T-helper 1 cell treated with Interleukin-12 subunit alpha and Interleukin-12 subunit beta and Interleukin-4 antibody, amounts not matched to agents 30 μg/mL and 1 μg/mL, for 36 hours (primary cell): Measurements from ENCODE around the gene CAPZB.

ENCODE experiments used
- H3K27ac Mint-ChIP-seq: one replicate; pipeline ENCODE4 v1.8.0; 2021; ENCODE audit warnings: mild to moderate bottlenecking, mixed read lengths
- H3K27me3 Mint-ChIP-seq: one replicate; pipeline ENCODE4 v1.8.0; 2021; ENCODE audit warnings: low read depth, mixed read lengths
- H3K36me3 Mint-ChIP-seq: one replicate; pipeline ENCODE4 v1.8.0; 2021; ENCODE audit warnings: low read depth, mixed read lengths
- H3K4me1 Mint-ChIP-seq: one replicate; pipeline ENCODE4 v1.8.0; 2021; ENCODE audit warnings: low read depth, mixed read lengths
- H3K4me3 Mint-ChIP-seq: one replicate; pipeline ENCODE4 v1.8.0; 2021; ENCODE audit warnings: mild to moderate bottlenecking, moderate library complexity, mixed read lengths
- H3K9me3 Mint-ChIP-seq: one replicate; pipeline ENCODE4 v1.8.0; 2021; ENCODE audit warnings: mixed read lengths

The CAPZB gene

DNA sequence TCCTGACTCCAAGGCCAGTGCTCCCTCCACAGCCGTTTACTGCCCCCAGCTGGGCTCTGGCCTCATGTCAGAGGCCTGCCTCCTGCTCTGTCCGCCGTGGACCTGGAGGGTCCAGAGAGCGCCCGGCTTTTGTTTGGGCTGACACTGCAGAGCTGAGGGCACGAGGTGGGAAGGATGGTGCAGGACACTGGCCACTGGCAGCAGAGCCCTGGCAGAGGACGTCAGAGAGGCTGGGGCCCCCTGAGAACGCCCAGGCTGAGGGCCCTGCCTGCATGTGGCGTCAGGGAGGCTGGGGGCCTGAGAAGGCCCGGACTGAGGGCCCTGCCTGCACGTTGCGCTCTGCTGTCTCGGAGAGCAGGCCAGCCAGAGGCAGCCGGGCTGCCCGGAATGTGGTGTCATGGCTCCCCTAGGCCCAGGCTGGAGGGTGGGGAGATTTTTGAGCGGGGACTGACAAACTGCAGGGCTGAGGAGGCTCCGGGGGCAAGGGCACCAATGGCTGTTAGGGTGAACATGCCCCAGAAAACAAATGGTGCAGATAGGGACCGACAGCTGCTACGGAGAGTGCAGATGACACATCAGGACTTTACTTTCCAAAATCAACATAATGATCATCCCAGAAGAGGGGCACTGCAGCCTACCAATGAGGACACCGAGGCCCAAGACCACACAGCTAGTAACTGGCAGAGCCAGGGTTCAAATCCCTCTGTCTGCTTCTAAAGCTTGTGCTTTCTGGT, 141.6 kb downstream of the CAPZB start:
- Mint-ChIP-seq H3K27me3 (no peaks in the 10 kb centered on the region), H3K9me3 (no peaks in the 10 kb centered on the region), H3K4me3 (no peak overlapping the region), H3K4me1 (peaks cover 2% of the 10 kb centered on the region), H3K36me3 (peaks cover 16% of the 10 kb centered on the region), H3K27ac (no peak overlapping the region)

DNA sequence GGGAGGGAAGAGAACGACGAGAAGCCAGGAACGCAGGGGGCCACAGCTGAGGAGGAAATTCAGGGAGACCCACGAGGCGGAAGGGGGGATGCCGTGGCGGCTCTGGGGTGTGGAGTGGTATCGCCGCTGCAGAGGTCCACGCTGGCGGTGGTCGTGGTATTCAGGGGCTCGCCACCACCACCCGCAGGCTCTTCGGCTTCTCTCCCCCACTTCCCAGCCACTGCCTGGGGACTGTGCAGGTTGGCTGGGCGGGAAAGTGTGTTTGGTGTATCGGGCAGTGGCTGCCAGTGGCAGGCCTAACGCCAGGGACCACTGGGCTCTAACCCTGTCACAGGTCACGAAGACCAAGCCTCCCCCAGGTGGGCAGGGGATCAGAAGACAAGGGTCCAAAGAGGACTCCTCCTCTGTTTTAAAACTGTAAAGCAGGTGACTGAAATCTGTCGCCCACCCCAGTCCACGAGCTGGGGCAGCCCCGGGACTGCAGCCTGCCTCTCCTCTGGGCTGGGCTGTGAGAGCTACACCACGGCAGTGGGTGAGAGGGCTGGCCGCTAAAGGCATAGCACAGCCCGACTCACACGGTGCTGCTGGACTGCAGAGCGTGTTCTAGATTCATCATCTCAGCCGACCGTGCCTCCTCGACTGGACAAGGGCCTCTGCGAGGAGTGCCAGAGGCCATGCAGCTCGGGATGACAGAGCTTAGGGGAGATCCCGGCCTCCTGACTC, 142.3 kb downstream of the CAPZB start:
- Mint-ChIP-seq H3K4me3 (no peak overlapping the region), H3K27ac (no peak overlapping the region), H3K36me3 (peaks cover 19% of the 10 kb centered on the region), H3K9me3 (no peaks in the 10 kb centered on the region), H3K4me1 (peaks cover 2% of the 10 kb centered on the region), H3K27me3 (no peaks in the 10 kb centered on the region)

DNA sequence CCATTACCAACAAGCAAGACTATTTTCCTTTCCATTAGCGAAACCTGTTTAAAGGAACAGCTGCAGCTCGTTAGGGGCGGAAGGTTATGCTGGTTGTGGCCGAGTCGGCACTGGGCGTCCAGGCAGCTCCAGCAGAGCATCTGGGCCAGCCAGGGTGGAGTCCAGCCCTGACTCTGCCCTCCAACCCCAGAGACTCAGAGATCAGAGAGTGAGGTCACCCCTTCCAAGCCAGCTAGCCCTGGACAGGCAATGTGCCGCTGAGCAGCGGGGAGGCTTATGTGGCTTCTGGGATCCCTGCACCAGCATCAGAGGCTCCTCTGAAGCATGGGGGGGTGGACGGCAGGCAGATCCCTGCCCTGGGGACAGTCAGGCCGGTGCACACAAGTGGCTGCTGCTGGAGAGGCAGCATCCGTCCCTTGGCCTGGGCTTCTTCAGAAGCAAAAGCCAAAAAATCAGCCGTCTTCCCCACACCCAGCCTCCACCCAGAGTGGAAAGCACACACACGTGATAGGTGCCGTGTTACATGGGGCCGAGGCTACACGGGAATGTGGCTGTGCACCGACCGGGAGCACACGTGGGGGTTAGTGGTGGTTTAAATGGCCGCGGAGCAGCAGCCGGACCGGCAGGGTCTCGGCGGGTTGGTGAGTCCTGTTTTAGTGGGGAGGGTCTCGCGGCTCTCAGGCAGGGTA, 143.1 kb downstream of the CAPZB start:
- Mint-ChIP-seq H3K9me3 (no peaks in the 10 kb centered on the region), H3K4me3 (no peak overlapping the region), H3K36me3 (peaks cover 18% of the 10 kb centered on the region), H3K27ac (no peak overlapping the region), H3K27me3 (no peaks in the 10 kb centered on the region), H3K4me1 (peaks cover 2% of the 10 kb centered on the region)

DNA sequence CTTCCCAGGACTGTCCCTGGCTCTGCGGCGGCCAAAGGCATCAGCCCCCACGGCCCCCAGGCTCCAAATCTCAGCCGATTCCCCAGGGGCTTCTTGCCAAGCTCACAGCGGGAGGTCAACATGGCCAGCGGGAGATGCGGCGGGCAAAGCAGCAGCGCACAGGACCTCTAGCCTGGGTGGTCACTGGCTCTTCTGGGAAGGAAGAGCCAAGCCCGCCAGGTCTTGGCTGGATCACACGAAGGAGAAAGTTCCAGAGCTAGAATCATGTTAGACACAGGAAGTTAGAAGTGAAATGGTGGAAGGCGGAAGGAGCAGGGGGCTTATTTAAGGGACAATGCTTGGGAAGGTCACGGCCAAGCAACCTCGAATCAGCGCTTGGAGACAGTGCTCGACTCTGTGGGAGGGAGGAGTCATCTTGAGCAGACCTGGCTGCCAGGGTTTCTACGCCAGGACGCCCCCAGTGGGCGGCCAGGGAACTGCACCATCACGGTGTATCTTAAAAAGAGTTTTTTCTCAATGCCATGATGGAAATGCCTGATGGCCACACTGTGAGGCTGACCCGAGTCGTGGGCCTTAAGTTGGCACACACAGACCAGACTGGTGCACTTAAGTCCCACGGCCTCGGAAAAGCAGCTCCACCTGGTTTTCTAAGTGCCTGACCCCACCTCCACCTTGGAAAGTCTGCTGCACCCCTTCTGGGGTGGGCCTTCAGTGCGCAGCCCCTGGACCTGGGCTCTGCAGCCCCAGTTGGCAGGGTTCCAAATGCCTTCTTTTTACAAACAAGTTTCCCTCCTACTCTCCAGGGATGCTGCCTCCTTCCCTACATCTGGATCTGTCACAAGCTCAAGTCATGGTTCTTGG, 143.9 kb downstream of the CAPZB start:
- no peaks in the 10 kb centered on the region for H3K27me3 Mint-ChIP-seq
- H3K4me1 Mint-ChIP-seq: peaks cover 2% of the 10 kb centered on the region
- no peak overlapping the region for H3K4me3 Mint-ChIP-seq
- no peak overlapping the region for H3K27ac Mint-ChIP-seq
- H3K36me3 Mint-ChIP-seq: peaks cover 18% of the 10 kb centered on the region
- H3K9me3 Mint-ChIP-seq: no peaks in the 10 kb centered on the region

DNA sequence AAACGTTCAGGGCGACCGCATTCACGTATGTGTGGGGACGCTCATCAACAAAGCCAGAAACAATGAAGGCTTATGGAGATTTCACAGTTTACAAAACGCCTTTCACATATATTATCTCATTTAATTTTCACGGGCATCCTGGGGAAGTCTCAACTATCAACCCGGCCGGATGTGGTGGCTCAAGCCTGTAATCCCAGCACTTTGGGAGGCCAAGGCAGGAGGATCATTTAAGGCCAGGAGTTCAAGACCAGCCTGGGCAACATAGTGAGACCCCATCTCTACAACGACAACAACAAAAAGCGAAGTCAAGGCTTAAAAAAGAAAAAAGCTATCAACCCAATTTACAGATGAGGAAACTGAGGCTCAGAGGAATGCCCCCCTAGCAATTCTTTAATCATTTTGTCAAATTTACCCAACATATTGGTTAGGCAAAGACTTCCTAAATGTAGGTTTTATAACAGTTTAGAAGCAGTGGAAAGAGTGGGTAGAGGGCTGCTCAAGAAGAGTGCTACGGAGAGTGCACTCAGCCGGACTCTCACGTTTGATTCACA, 144.9 kb downstream of the CAPZB start:
- H3K27ac Mint-ChIP-seq: no peak overlapping the region
- peaks cover 13% of the 10 kb centered on the region for H3K36me3 Mint-ChIP-seq
- no peak overlapping the region for H3K4me3 Mint-ChIP-seq
- no peaks in the 10 kb centered on the region for H3K4me1 Mint-ChIP-seq
- no peaks in the 10 kb centered on the region for H3K9me3 Mint-ChIP-seq
- no peaks in the 10 kb centered on the region for H3K27me3 Mint-ChIP-seq

DNA sequence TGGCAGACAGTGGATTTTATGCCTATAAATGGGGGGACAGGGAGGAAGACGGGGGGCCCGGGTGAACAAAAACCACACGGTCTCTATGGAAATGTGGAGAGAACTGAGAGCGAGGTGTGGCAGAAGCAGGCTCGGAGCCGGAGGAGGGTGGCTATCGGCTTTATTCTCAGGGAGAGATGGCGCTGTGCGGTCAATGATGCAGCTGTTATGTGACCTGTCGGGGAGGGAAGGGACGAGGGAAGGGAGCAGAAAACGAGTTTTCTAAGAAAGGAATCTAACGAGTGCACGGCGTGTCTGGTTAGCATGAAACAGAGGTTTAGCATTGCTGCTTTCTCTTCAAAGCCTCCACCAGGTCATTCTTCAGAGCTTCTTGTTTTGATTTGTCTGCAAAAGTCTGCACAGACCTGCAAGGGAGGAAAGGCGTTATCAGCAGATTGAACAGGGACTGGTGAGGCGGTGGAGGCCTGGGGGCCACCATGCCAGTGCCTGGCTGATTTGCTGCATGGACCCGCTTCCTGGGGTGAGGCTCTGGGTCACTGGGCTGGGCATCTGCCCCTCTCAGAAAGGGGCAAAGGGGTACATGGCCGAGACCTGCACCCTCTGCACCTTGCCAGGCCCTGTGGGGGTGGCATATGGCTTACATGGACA, 146.0 kb downstream of the CAPZB start:
- no peak overlapping the region for H3K27ac Mint-ChIP-seq

DNA sequence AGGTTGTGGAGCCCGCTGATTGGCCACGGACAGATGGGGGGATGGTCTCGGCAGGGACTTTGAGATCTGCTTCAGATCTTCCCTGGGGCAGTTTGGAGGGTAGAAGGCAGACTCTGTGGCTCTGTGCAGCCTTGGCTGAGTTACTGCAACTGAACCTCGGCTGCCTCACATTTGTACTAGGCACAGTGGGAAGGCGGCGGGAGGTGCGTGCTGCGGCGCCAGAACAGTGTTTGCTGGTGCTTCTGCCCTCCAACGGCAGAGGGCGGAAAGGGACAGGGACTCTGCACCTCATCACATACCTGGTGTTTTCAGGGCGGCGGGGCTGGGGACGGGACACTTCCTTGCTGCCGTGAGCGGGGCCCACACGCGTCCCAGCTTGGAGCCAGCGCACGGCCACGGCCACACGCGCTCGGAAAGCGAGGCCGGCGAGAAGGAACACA, 147.0 kb downstream of the CAPZB start:
- H3K36me3 Mint-ChIP-seq: peaks cover 17% of the 10 kb centered on the region
- H3K27me3 Mint-ChIP-seq: no peaks in the 10 kb centered on the region
- no peaks in the 10 kb centered on the region for H3K4me1 Mint-ChIP-seq
- H3K27ac Mint-ChIP-seq: no peak overlapping the region
- no peaks in the 10 kb centered on the region for H3K9me3 Mint-ChIP-seq
- H3K4me3 Mint-ChIP-seq: no peak overlapping the region

More for the DNA sequence above, 146.0 kb downstream of the CAPZB start:
- no peaks in the 10 kb centered on the region for H3K9me3 Mint-ChIP-seq
- H3K4me1 Mint-ChIP-seq: no peaks in the 10 kb centered on the region
- H3K4me3 Mint-ChIP-seq: no peak overlapping the region
- no peaks in the 10 kb centered on the region for H3K27me3 Mint-ChIP-seq
- H3K36me3 Mint-ChIP-seq: peaks cover 13% of the 10 kb centered on the region

DNA sequence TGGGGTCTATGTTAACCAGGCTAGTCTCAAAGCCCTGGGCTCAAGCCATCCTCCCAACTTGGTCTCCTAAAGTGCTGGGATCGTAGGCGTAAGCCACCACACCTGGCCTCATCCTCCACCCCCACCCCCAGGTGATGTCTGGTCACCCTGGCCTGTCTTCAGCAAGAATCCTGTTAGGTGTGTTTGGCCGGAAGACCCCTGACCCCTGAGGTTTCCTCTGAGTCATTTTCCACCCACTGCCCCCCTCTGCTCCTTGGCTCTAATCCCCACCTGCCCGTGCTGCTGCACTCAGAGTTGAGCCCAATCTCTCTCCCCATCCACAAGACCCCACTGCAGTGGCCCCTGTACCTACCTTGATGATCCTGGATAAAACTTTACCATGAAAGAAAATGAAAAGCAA, 148.1 kb downstream of the CAPZB start:
- H3K27ac Mint-ChIP-seq: no peak overlapping the region
- no peaks in the 10 kb centered on the region for H3K27me3 Mint-ChIP-seq
- H3K9me3 Mint-ChIP-seq: no peaks in the 10 kb centered on the region
- no peak overlapping the region for H3K4me3 Mint-ChIP-seq
- H3K4me1 Mint-ChIP-seq: no peaks in the 10 kb centered on the region
- peaks cover 13% of the 10 kb centered on the region for H3K36me3 Mint-ChIP-seq

DNA sequence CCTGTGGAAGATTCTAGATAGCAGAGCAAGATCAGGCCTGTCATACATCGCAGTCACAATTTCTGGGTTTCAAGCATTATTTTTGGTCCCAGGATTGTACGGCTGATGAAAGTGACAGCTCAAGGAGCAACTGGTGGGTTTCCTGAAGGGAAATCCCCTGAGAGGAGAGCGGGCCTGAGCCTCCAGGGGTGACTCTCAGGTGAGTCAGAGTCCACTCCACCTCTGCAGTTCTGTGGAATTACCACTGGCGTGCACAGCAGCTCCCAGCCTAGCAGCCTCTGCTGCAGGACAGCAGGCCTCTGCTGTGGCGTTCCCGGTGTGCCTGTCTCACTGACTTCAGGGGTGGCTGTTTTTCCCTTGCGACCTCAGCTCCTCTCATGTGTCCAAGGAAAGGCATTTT, 148.8 kb downstream of the CAPZB start:
- H3K4me3 Mint-ChIP-seq: no peak overlapping the region
- H3K36me3 Mint-ChIP-seq: peaks cover 13% of the 10 kb centered on the region
- no peak overlapping the region for H3K27ac Mint-ChIP-seq
- no peaks in the 10 kb centered on the region for H3K4me1 Mint-ChIP-seq
- H3K27me3 Mint-ChIP-seq: no peaks in the 10 kb centered on the region
- no peaks in the 10 kb centered on the region for H3K9me3 Mint-ChIP-seq

DNA sequence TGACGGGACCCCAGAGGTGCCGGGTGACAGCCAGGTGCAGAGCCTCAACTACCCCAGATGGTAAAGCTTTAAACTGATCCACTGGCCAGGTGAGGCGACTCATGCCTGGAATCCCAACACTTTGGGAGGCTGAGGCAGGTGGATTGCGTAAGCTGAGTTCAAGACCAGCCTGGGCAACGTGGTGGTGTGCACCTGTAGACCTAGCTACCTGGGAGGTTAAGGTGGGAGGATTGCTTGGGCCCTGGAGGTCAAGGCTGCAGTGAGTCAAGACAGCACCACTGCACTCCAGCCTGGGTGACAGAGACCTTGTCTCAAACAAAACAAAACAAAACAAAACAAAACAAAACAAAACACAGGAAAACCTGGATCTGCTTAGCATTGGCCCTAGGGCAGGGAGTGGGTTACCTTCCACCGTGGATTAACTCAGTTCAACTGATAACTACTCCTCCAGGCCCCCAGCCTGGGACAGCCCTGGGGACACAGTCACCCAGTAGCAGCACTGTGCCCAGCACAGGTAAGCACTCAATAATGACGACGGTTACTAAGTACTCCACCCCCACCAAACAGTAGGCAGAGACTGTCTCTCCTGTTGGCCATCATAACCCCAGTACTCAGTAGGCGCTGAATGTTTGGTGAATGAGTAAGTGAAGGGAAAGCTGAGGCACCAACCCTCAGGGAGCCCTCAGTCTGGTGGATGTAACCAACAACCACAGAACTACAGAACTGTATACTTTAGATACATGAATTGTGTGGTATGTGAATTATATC, 151.6 kb downstream of the CAPZB start:
- no peaks in the 10 kb centered on the region for H3K4me1 Mint-ChIP-seq
- no peak overlapping the region for H3K27ac Mint-ChIP-seq
- H3K27me3 Mint-ChIP-seq: no peaks in the 10 kb centered on the region
- peaks cover 8% of the 10 kb centered on the region for H3K36me3 Mint-ChIP-seq
- no peak overlapping the region for H3K4me3 Mint-ChIP-seq
- no peaks in the 10 kb centered on the region for H3K9me3 Mint-ChIP-seq

DNA sequence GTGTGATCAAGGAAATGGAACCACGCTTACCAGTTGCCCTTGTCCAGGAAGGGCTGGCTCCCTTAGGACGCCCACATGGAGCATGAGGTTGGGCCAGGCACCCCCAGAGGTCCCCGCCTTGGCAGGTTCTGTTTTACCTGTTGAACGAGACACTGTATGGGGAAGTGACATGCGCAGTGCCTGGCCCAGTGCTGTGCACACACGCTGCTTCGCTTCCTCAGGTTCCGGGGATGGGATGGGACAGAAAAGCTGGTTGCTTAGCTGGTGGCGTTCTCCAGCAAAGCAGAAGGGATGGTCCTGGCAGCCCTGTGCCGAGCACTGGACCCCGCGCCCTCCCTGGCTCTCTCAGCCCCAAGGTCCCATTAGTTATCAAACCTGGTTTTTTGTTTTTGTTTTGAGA, 152.5 kb downstream of the CAPZB start:
- Mint-ChIP-seq H3K36me3 (peaks cover 3% of the 10 kb centered on the region), H3K27ac (no peak overlapping the region), H3K27me3 (no peaks in the 10 kb centered on the region), H3K4me1 (no peaks in the 10 kb centered on the region), H3K4me3 (no peak overlapping the region), H3K9me3 (no peaks in the 10 kb centered on the region)

DNA sequence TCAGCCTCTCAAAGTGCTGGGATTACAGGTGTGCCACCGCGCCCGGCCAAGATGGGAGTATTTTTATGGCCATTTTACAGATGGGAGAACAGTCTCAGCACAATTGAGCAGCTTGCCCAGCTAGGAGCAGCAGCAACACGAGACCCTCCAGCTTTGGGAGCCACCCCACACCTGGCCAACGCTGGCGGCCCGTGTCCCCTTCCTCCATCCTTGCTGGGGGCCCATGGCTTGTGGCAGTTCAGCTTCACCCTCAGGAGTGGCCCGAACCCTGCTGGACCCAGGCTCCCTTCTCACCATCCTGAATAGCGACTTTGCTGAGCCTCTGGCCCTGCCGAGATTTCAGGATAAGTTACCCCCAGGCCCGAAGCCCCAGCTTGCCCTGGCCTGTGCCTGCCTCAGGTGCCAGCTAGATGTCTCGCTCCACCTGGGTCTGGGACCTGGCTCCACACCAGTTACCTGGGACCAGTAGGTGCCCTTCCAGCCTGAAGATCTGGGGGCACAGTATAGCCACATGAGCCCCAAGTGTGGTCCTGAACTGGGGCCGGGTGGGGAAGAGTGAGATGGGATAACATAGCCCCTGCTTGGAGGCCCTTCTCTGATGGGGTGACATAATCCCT, 154.0 kb downstream of the CAPZB start:
- Mint-ChIP-seq H3K9me3 (no peaks in the 10 kb centered on the region), H3K27ac (no peak overlapping the region), H3K4me3 (no peak overlapping the region), H3K27me3 (no peaks in the 10 kb centered on the region), H3K4me1 (no peaks in the 10 kb centered on the region), H3K36me3 (peaks cover 3% of the 10 kb centered on the region)
